ENCODE data around the gene DERL3.

Gene DERL3

DNA sequence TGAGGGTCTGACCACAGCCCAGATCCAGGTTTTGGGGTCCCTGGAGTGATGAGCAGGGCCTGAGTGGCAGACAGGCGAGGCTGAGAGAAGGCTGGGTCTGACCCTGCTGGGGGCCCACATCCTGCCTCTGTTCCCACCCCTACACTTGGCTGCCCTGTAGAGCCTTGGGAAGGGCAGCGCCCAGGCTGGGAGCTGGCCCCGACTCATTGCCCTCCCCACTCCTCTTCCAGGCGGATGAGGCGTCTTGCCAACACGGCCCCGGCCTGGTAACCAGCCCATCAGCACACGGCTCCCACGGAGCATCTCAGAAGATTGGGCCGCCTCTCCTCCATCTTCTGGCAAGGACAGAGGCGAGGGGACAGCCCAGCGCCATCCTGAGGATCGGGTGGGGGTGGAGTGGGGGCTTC is 4.9 kb downstream of the DERL3 start:
- Histone ChIP-seq H3K4me1 (ENCODE audit: insufficient read depth, low read length, poor library complexity, severe bottlenecking) (peaks cover 5% of the 10 kb centered on the region), H3F3A (ENCODE audit: low read depth) (no peaks in the 10 kb centered on the region), H3K79me2 (ENCODE audit: insufficient read depth, low read length) (peaks cover 23% of the 10 kb centered on the region; the same call in 1 of the 2 replicates), H4K20me1 (ENCODE audit: insufficient read depth, low read length, poor library complexity, severe bottlenecking) (peaks cover 6% of the 10 kb centered on the region), H3K9me2 (replicated peaks; ENCODE audit: low read depth, low read length) (no peaks in the 10 kb centered on the region), H3K9me3 (ENCODE audit: insufficient read depth, low read depth, low read length) (no peaks in the 10 kb centered on the region), H3K4me2 (ENCODE audit: low read depth, low read length, poor library complexity, severe bottlenecking) (no peak overlapping the region), H2AFZ (ENCODE audit: low read length) (no peak overlapping the region), H3K27me3 (ENCODE audit: insufficient read depth, low read length, poor library complexity, severe bottlenecking) (no peaks in the 10 kb centered on the region), H3K36me3 (ENCODE audit: insufficient read depth, low read length) (peaks cover 74% of the 10 kb centered on the region; the same call in 1 of the 2 replicates), H3K4me3 (ENCODE audit: low read length, poor library complexity, severe bottlenecking) (no peak overlapping the region), H3K9ac (ENCODE audit: low read depth, low read length, poor library complexity, severe bottlenecking) (no peak overlapping the region)
- TF ChIP-seq EZH2phosphoT487 (IDR thresholded peaks at IDR 0.05; ENCODE audit: borderline replicate concordance), result no peak
- TF ChIP-seq, protein P1, sequence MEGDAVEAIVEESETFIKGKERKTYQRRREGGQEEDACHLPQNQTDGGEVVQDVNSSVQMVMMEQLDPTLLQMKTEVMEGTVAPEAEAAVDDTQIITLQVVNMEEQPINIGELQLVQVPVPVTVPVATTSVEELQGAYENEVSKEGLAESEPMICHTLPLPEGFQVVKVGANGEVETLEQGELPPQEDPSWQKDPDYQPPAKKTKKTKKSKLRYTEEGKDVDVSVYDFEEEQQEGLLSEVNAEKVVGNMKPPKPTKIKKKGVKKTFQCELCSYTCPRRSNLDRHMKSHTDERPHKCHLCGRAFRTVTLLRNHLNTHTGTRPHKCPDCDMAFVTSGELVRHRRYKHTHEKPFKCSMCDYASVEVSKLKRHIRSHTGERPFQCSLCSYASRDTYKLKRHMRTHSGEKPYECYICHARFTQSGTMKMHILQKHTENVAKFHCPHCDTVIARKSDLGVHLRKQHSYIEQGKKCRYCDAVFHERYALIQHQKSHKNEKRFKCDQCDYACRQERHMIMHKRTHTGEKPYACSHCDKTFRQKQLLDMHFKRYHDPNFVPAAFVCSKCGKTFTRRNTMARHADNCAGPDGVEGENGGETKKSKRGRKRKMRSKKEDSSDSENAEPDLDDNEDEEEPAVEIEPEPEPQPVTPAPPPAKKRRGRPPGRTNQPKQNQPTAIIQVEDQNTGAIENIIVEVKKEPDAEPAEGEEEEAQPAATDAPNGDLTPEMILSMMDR (conservative IDR thresholded peaks at IDR 0.05; ENCODE audit: low read length), result no peak

GRCh38 chr22:23833017-23833751 is 5.6 kb downstream of the DERL3 start:
- no peaks in the 10 kb centered on the region for H3K9me3 ChIP-seq (ENCODE audit: insufficient read depth, low read depth, low read length)
- TF ChIP-seq, protein P1 (conservative IDR thresholded peaks at IDR 0.05; ENCODE audit: low read length), result no peak
- no peak for TF ChIP-seq EZH2phosphoT487 (IDR thresholded peaks at IDR 0.05; ENCODE audit: borderline replicate concordance)
- H3K4me1 ChIP-seq (ENCODE audit: insufficient read depth, low read length, poor library complexity, severe bottlenecking), result peaks cover 5% of the 10 kb centered on the region
- H4K20me1 ChIP-seq (ENCODE audit: insufficient read depth, low read length, poor library complexity, severe bottlenecking), result peaks cover 6% of the 10 kb centered on the region
- no peak overlapping the region for H2AFZ ChIP-seq (ENCODE audit: low read length)
- no peaks in the 10 kb centered on the region for H3F3A ChIP-seq (ENCODE audit: low read depth)
- peaks cover 22% of the 10 kb centered on the region; the same call in 1 of the 2 replicates for H3K79me2 ChIP-seq (ENCODE audit: insufficient read depth, low read length)
- H3K9ac ChIP-seq (ENCODE audit: low read depth, low read length, poor library complexity, severe bottlenecking), result no peak overlapping the region
- no peak overlapping the region for H3K4me2 ChIP-seq (ENCODE audit: low read depth, low read length, poor library complexity, severe bottlenecking)
- peaks cover 81% of the 10 kb centered on the region; the same call in 1 of the 2 replicates for H3K36me3 ChIP-seq (ENCODE audit: insufficient read depth, low read length)
- no peak overlapping the region for H3K4me3 ChIP-seq (ENCODE audit: low read length, poor library complexity, severe bottlenecking)
- H3K9me2 ChIP-seq (replicated peaks; ENCODE audit: low read depth, low read length), result no peaks in the 10 kb centered on the region
- H3K27me3 ChIP-seq (ENCODE audit: insufficient read depth, low read length, poor library complexity, severe bottlenecking), result no peaks in the 10 kb centered on the region

DNA sequence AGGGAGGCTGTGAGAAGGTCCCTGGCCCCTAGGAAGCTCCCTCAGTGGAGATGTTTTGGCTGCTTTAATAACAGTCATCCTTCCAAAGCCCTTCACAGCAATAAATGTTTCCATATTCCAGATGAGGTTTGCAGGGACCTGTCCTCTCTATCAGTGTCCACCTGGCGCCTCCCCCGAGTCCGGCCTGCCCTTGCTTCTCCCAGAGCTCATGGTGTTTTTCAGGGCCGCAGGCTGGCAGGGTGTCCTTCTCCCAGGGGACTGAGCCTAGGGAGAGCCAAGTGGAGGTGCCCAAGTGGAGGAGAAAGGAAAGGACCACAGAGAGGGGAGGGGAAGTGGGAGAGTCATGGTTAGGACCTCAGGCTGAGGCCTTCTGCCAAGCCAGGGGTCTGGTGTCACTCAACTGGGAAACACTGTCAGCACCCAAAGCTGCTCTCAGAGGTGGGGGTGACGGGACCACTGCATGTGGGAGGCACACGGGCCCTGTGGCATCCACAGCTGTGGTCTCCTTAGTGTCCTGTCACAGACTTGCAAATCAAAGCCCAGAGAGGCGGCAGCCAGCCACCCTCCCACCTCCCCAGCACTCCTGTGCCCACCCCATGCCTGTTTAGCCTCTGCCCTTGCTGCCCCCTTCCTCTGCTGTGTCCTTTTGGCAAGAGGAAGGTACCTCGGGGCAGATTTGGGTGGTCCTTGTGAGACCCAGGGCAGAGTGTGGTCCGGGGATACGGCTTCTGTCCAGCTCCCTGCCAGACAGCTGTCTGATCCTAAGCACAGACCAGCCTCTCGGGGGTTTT is 6.4 kb downstream of the DERL3 start:
- no peaks in the 10 kb centered on the region for H3K9me2 ChIP-seq (replicated peaks; ENCODE audit: low read depth, low read length)
- no peak overlapping the region for H3K4me3 ChIP-seq (ENCODE audit: low read length, poor library complexity, severe bottlenecking)
- H3K36me3 ChIP-seq (ENCODE audit: insufficient read depth, low read length), result peaks cover 82% of the 10 kb centered on the region; the same call in 1 of the 2 replicates
- H3K9me3 ChIP-seq (ENCODE audit: insufficient read depth, low read depth, low read length), result no peaks in the 10 kb centered on the region
- no peak overlapping the region for H2AFZ ChIP-seq (ENCODE audit: low read length)
- H4K20me1 ChIP-seq (ENCODE audit: insufficient read depth, low read length, poor library complexity, severe bottlenecking), result peaks cover 6% of the 10 kb centered on the region
- H3K27me3 ChIP-seq (ENCODE audit: insufficient read depth, low read length, poor library complexity, severe bottlenecking), result no peaks in the 10 kb centered on the region
- TF ChIP-seq, protein P1 (conservative IDR thresholded peaks at IDR 0.05; ENCODE audit: low read length), result no peak
- no peak for TF ChIP-seq EZH2phosphoT487 (IDR thresholded peaks at IDR 0.05; ENCODE audit: borderline replicate concordance)
- H3K4me1 ChIP-seq (ENCODE audit: insufficient read depth, low read length, poor library complexity, severe bottlenecking), result no peaks in the 10 kb centered on the region
- H3F3A ChIP-seq (ENCODE audit: low read depth), result no peaks in the 10 kb centered on the region
- no peak overlapping the region for H3K9ac ChIP-seq (ENCODE audit: low read depth, low read length, poor library complexity, severe bottlenecking)
- peaks cover 14% of the 10 kb centered on the region; the same call in 1 of the 2 replicates for H3K79me2 ChIP-seq (ENCODE audit: insufficient read depth, low read length)
- H3K4me2 ChIP-seq (ENCODE audit: low read depth, low read length, poor library complexity, severe bottlenecking), result no peak overlapping the region
